GM21367 (cell line): ENCODE results near the gene PRDM4.
"Not testable (repeated sequence)": the region's sequence is repeated elsewhere in the genome, so short reads cannot be mapped to it uniquely, and the experiment has no call there.

Source experiments
- ATAC-seq: cut with Tn5 transposase; IDR thresholded peaks from one replicate; pipeline ENCODE4 v1.9.1; 2021; ENCODE audit not compliant: unreplicated experiment

PRDM4 gene

GRCh38 chr12:107775093-107775721 is 14.3 kb upstream of the PRDM4 start:
- no peak for ATAC-seq

- no peak for ATAC-seq
Measured at GRCh38 chr12:107774349-107775029, 13.6 kb upstream of the PRDM4 start, which contains the start of gene ASCL4. ASCL4 (plus strand) TSS chr12:107774704; CDS start chr12:107775219, 515 bp downstream.

- no peak for ATAC-seq
Measured at GRCh38 chr12:107767466-107767865, 6.5 kb upstream of the PRDM4 start.

- no peak for ATAC-seq
Measured at GRCh38 chr12:107765316-107765715, 4.4 kb upstream of the PRDM4 start.

- ATAC-seq: no peak
Measured at GRCh38 chr12:107764626-107765025, 3.7 kb upstream of the PRDM4 start.

GRCh38 chr12:107762874-107763273 is 1.9 kb upstream of the PRDM4 start:
- no peak for ATAC-seq

GRCh38 chr12:107761502-107761904 is 566 bp upstream of the PRDM4 start:
- ATAC-seq: no peak

- ATAC-seq: peak; percentile 18
Measured at GRCh38 chr12:107760207-107760808, 629 bp downstream of the PRDM4 start.

- ATAC-seq: no peak
Measured at GRCh38 chr12:107759410-107759809, 1.5 kb downstream of the PRDM4 start.

GRCh38 chr12:107749083-107749482 is 11.9 kb downstream of the PRDM4 start:
- no peak for ATAC-seq

GRCh38 chr12:107748472-107748871 is 12.5 kb downstream of the PRDM4 start:
- no peak for ATAC-seq

- peak; percentile 93 for ATAC-seq
Measured at GRCh38 chr12:107736914-107737313, 24.0 kb downstream of the PRDM4 start.

- ATAC-seq: no peak
Measured at GRCh38 chr12:107735763-107736162, 25.2 kb downstream of the PRDM4 start.

GRCh38 chr12:107734139-107734538 is 26.8 kb downstream of the PRDM4 start:
- no peak for ATAC-seq

GRCh38 chr12:107732365-107732764 is 28.6 kb downstream of the PRDM4 start:
- ATAC-seq: no peak

- no peak for ATAC-seq
Measured at GRCh38 chr12:107731366-107731765, 29.6 kb downstream of the PRDM4 start.

- no peak for ATAC-seq
Measured at GRCh38 chr12:107730618-107731341, 30.2 kb downstream of the PRDM4 start.

GRCh38 chr12:107727742-107728141 is 33.2 kb downstream of the PRDM4 start:
- not testable (repeated sequence) for ATAC-seq

- ATAC-seq: not testable (repeated sequence)
Measured at GRCh38 chr12:107727327-107727726, 33.6 kb downstream of the PRDM4 start.

- no peak for ATAC-seq
Measured at GRCh38 chr12:107718606-107719005, 42.3 kb downstream of the PRDM4 start.

- ATAC-seq: no peak
Measured at GRCh38 chr12:107715780-107716179, 45.2 kb downstream of the PRDM4 start.
